ENCODE measurements around the gene RPP40. TPM values are rescaled to one million over a fixed set of nuclear protein-coding genes. Genes with fewer than 3 reads are reported as not detected.

RPP40 gene
- total and polyA plus RNA-seq, 2 of the 13 experiments (the other 11 are each of a cell fraction or from before 2014, with no cell fraction given) = 18.0 to 41.2 TPM

DNA sequence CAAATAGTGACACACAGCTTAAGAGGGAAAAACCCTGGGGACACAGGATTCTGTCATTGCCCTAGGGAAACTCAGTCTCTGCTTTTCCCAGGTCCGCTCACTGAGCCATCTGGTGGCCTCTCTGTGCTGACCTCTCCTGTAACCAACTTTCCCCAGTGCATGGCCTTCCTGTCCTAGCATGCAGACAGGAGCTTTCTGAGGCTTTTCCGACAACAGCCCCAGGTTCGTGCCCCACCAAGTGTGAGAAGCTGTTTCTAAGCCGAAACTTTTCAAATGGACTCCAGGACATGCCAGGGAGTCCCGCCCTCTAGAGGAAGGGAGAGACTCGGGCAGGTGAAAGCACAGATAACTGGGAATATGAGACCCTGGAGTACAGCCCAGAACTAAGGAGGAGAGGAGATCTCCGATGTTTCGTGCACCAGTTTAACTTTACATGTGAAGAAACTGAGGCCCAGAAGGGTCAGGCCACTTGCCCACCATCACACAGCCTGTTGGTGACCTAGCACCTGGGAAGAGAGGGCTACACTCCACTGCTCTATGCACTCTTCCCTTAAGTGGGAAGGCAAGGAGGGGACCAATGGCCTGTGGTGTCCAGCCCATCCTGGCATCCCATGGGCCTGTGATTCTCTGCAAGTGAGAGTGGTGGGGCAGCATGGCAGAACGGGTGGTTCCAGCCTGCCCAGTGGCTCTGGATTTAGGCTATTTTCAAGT lies 46.2 kb downstream of the RPP40 start (continued):
- TF ChIP-seq, protein P1, sequence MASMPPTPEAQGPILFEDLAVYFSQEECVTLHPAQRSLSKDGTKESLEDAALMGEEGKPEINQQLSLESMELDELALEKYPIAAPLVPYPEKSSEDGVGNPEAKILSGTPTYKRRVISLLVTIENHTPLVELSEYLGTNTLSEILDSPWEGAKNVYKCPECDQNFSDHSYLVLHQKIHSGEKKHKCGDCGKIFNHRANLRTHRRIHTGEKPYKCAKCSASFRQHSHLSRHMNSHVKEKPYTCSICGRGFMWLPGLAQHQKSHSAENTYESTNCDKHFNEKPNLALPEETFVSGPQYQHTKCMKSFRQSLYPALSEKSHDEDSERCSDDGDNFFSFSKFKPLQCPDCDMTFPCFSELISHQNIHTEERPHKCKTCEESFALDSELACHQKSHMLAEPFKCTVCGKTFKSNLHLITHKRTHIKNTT (CRISPR knock-in tag; IDR thresholded peaks at IDR 0.05) = no peak
- TF ChIP-seq HNF4G (IDR thresholded peaks at IDR 0.05; ENCODE audit: borderline replicate concordance, low read depth, low read length) (no peak), HNF4G (CRISPR knock-in tag; IDR thresholded peaks at IDR 0.05; ENCODE audit: borderline replicate concordance, low read depth) (no peak), ZFP91 (CRISPR knock-in tag; IDR thresholded peaks at IDR 0.05; ENCODE audit: borderline replicate concordance) (0 out of 2 replicates have a peak, but pooled peaks have one; percentile 24), SYNCRIP (IDR thresholded peaks at IDR 0.05; ENCODE audit: insufficient read depth, low read depth, low read length) (no peak), TMF1 (CRISPR knock-in tag; IDR thresholded peaks at IDR 0.05; ENCODE audit: low read depth) (no peak), YEATS4 (CRISPR knock-in tag; IDR thresholded peaks at IDR 0.05; ENCODE audit: borderline replicate concordance) (no peak), ZNF460 (CRISPR knock-in tag; IDR thresholded peaks at IDR 0.05; ENCODE audit: borderline replicate concordance) (no peak), PTBP1 (IDR thresholded peaks at IDR 0.05; ENCODE audit: low read depth, low read length, poor library complexity, severe bottlenecking) (no peak), PAWR (CRISPR knock-in tag; IDR thresholded peaks at IDR 0.05; ENCODE audit: borderline replicate concordance) (no peak), ZNF772 (CRISPR knock-in tag; IDR thresholded peaks at IDR 0.05) (no peak), ZNF704 (CRISPR knock-in tag; IDR thresholded peaks at IDR 0.05; ENCODE audit: borderline replicate concordance) (no peak), KLF12 (CRISPR knock-in tag; IDR thresholded peaks at IDR 0.05; ENCODE audit: borderline replicate concordance) (no peak), CEBPB (IDR thresholded peaks at IDR 0.05; ENCODE audit: borderline replicate concordance, low read depth, low read length) (no peak), FOXM1 (CRISPR knock-in tag; IDR thresholded peaks at IDR 0.05) (no peak), TP53 (CRISPR knock-in tag; conservative IDR thresholded peaks at IDR 0.05) (no peak), ZMAT3 (CRISPR knock-in tag; conservative IDR thresholded peaks at IDR 0.05) (no peak), HCFC1 (IDR thresholded peaks at IDR 0.05; ENCODE audit: low read depth, low read length) (no peak)
- TF ChIP-seq, protein P2, sequence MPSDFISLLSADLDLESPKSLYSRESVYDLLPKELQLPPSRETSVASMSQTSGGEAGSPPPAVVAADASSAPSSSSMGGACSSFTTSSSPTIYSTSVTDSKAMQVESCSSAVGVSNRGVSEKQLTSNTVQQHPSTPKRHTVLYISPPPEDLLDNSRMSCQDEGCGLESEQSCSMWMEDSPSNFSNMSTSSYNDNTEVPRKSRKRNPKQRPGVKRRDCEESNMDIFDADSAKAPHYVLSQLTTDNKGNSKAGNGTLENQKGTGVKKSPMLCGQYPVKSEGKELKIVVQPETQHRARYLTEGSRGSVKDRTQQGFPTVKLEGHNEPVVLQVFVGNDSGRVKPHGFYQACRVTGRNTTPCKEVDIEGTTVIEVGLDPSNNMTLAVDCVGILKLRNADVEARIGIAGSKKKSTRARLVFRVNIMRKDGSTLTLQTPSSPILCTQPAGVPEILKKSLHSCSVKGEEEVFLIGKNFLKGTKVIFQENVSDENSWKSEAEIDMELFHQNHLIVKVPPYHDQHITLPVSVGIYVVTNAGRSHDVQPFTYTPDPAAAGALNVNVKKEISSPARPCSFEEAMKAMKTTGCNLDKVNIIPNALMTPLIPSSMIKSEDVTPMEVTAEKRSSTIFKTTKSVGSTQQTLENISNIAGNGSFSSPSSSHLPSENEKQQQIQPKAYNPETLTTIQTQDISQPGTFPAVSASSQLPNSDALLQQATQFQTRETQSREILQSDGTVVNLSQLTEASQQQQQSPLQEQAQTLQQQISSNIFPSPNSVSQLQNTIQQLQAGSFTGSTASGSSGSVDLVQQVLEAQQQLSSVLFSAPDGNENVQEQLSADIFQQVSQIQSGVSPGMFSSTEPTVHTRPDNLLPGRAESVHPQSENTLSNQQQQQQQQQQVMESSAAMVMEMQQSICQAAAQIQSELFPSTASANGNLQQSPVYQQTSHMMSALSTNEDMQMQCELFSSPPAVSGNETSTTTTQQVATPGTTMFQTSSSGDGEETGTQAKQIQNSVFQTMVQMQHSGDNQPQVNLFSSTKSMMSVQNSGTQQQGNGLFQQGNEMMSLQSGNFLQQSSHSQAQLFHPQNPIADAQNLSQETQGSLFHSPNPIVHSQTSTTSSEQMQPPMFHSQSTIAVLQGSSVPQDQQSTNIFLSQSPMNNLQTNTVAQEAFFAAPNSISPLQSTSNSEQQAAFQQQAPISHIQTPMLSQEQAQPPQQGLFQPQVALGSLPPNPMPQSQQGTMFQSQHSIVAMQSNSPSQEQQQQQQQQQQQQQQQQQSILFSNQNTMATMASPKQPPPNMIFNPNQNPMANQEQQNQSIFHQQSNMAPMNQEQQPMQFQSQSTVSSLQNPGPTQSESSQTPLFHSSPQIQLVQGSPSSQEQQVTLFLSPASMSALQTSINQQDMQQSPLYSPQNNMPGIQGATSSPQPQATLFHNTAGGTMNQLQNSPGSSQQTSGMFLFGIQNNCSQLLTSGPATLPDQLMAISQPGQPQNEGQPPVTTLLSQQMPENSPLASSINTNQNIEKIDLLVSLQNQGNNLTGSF (CRISPR knock-in tag; IDR thresholded peaks at IDR 0.05) = no peak
- TF ChIP-seq, protein P3, sequence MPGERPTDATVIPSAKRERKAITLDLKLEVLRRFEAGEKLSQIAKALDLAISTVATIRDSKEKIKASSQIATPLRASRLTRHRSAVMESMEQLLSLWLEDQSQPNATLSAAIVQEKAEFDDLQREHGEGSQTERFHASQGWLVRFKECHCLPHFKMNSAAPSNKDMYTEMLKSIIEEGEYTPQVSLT (CRISPR knock-in tag; IDR thresholded peaks at IDR 0.05; ENCODE audit: borderline replicate concordance, low read depth) = no peak
